ENCODE data around the gene ALK.

The ALK gene

GRCh38 chr2:29293830-29294438, 627.5 kb downstream of the ALK start:
- H3K27ac ChIP-seq: no peak overlapping the region
- TF ChIP-seq ZFX (IDR thresholded peaks at IDR 0.05): no peak
- TF ChIP-seq, protein P1, sequence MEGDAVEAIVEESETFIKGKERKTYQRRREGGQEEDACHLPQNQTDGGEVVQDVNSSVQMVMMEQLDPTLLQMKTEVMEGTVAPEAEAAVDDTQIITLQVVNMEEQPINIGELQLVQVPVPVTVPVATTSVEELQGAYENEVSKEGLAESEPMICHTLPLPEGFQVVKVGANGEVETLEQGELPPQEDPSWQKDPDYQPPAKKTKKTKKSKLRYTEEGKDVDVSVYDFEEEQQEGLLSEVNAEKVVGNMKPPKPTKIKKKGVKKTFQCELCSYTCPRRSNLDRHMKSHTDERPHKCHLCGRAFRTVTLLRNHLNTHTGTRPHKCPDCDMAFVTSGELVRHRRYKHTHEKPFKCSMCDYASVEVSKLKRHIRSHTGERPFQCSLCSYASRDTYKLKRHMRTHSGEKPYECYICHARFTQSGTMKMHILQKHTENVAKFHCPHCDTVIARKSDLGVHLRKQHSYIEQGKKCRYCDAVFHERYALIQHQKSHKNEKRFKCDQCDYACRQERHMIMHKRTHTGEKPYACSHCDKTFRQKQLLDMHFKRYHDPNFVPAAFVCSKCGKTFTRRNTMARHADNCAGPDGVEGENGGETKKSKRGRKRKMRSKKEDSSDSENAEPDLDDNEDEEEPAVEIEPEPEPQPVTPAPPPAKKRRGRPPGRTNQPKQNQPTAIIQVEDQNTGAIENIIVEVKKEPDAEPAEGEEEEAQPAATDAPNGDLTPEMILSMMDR (conservative IDR thresholded peaks at IDR 0.05): 0 out of 2 replicates have a peak, but pooled peaks have one; percentile 6

- TF ChIP-seq ZFX (IDR thresholded peaks at IDR 0.05): no peak
- TF ChIP-seq, protein P1 (conservative IDR thresholded peaks at IDR 0.05): no peak
Measured at GRCh38 chr2:29290293-29291047, 630.9 kb downstream of the ALK start.

GRCh38 chr2:29284671-29285070, 636.7 kb downstream of the ALK start:
- TF ChIP-seq, protein P1 (conservative IDR thresholded peaks at IDR 0.05): no peak
- no peak for TF ChIP-seq ZFX (IDR thresholded peaks at IDR 0.05)
- no peak overlapping the region for H3K27ac ChIP-seq

More at GRCh38 chr2:29290293-29291047, 630.9 kb downstream of the ALK start:
- H3K27ac ChIP-seq: no peak overlapping the region

- TF ChIP-seq, protein P1 (conservative IDR thresholded peaks at IDR 0.05): no peak
- no peak for TF ChIP-seq ZFX (IDR thresholded peaks at IDR 0.05)
- no peak overlapping the region for H3K27ac ChIP-seq
Measured at GRCh38 chr2:29281916-29282247, 639.5 kb downstream of the ALK start.

DNA sequence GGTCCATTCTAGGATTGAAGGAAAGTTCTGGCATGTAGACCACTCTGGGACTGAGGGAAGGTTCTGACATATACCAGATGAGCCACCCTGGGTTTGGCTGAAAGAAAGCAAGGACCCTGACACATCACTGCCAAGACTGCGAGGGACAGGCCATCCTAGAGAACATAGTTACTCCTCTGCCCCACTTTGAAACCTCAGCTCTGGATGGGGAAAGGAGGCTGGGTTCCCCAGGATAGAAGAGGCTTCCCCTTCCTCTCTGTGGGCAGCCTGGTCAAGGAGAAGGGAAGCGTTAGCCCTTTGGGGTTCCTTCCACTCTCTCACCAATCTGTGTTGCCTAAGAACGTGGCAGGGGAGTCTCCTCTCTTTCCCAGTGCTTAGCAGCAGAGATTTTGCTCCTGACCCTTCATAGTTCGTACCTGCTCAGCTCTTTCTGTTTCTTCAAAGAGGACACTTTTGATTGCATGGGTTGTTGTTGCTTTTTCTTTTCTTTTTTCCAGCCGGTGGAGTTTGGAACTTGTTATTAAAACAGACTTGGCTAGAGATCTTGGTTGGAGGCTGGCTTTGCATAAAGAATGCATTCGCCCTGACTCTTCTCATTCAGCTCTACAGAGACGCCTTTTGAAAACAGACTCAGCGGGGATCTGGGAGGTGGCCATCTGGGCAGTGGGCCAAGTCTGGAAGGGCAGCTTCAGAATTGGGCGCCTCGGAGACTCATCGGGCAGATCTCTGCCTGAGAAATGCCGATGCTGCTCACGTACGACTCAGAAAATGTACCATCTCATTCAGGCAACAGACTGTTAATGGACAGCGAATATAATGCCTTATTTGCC, 640.1 kb downstream of the ALK start:
- H3K27ac ChIP-seq: no peak overlapping the region
- TF ChIP-seq, protein P1 (conservative IDR thresholded peaks at IDR 0.05): no peak
- no peak for TF ChIP-seq ZFX (IDR thresholded peaks at IDR 0.05)

DNA sequence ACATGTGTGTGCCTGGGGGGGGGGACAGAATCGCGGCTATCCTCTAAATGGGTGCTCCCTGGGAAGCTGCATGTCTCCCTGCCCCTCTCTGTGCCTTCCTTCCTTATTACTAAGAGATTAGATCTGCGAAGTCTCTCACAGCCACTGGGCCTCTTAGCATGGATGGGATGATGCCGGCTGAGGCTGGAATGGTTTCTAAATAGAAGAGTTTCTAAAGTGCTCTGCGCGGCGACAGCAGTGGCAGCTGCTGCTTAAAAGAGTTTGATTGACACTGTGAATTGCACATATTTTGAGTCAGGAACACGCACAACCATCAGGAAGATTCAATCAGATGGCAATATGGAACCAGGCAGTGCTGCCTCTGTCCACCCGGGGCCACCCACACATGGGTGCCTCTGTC, 642.4 kb downstream of the ALK start:
- TF ChIP-seq, protein P1 (conservative IDR thresholded peaks at IDR 0.05): no peak
- no peak for TF ChIP-seq ZFX (IDR thresholded peaks at IDR 0.05)
- H3K27ac ChIP-seq: no peak overlapping the region

DNA sequence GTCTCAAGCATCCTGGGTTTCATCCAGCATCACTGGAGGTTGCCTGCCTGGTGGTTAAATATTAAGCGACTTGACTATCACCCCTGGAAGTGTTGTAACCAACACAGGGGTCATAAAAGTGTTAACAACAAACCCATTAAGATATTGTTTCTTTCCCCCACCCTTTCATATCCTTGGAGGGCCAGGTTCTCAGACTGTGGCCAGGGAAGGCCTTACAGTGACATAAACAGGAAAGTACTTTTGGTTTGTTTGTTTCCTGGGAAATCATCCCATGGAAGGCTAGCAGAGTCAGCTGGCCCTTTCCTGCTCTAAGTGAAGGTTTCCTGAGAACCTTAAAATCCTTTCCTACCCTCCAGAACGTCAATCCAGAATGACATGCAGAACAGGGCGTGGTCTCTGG, 645.2 kb downstream of the ALK start:
- H3K27ac ChIP-seq: no peak overlapping the region
- TF ChIP-seq ZFX (IDR thresholded peaks at IDR 0.05): no peak
- TF ChIP-seq, protein P1 (conservative IDR thresholded peaks at IDR 0.05): no peak
